Osteoblast (primary cell): ENCODE measurements around the gene REC114. TPM values are rescaled to one million over a fixed set of nuclear protein-coding genes. Genes with fewer than 3 reads are reported as not detected.
"Not testable (repeated sequence)": the region's sequence is repeated elsewhere in the genome, so short reads cannot be mapped to it uniquely, and the experiment has no call there.

Source experiments
- DNase-seq: peaks from one replicate; pipeline ENCODE4 v3.0.0; 2011; ENCODE audit warnings: low spot score, mixed read lengths; ENCODE audit not compliant: insufficient read length; ENCODE audit errors: missing footprints
- H2AFZ ChIP-seq: 2 replicates; pipeline ENCODE4 v1.6.0; 2011; ENCODE audit warnings: mild to moderate bottlenecking, low read length
- H3K27ac ChIP-seq: 2 replicates; pipeline ENCODE4 v1.5.1; 2011; ENCODE audit warnings: mild to moderate bottlenecking, low read depth, low read length, moderate library complexity
- H3K27me3 ChIP-seq: 2 replicates; pipeline ENCODE4 v1.6.0; 2012; ENCODE audit warnings: mild to moderate bottlenecking, control low read depth, inconsistent platforms, low read length, moderate library complexity; ENCODE audit not compliant: insufficient read depth
- H3K36me3 ChIP-seq: 2 replicates; pipeline ENCODE4 v1.5.1; 2011; ENCODE audit warnings: mild to moderate bottlenecking, low read length, control low read depth, moderate library complexity; ENCODE audit not compliant: insufficient read depth
- H3K4me1 ChIP-seq: 2 replicates; pipeline ENCODE4 v1.5.1; 2011; ENCODE audit warnings: mild to moderate bottlenecking, low read length, control low read depth, moderate library complexity; ENCODE audit not compliant: insufficient read depth
- H3K4me2 ChIP-seq: 2 replicates; pipeline ENCODE4 v1.6.0; 2011; ENCODE audit warnings: mild to moderate bottlenecking, low read length; ENCODE audit not compliant: insufficient read depth
- H3K4me3 ChIP-seq: fragments of 200-600 bp; sonication (generic); 3 replicates; pipeline ENCODE4 v1.5.1; 2012; ENCODE audit warnings: mild to moderate bottlenecking, low read length, inconsistent platforms; ENCODE audit not compliant: insufficient read depth
- H3K79me2 ChIP-seq: 2 replicates; pipeline ENCODE4 v1.6.0; 2012; ENCODE audit warnings: mild to moderate bottlenecking, low read length, control low read depth, inconsistent platforms; ENCODE audit not compliant: insufficient read depth
- H3K9me3 ChIP-seq: 2 replicates; pipeline ENCODE4 v1.5.1; 2011; ENCODE audit warnings: low read depth, low read length, control low read depth
- H4K20me1 ChIP-seq: 2 replicates; pipeline ENCODE4 v1.6.0; 2012; ENCODE audit warnings: mild to moderate bottlenecking, low read length, control low read depth; ENCODE audit not compliant: insufficient read depth
- CTCF ChIP-seq: IDR thresholded peaks from 2 replicates; pipeline ENCODE4 v1.5.1; 2011; ENCODE audit warnings: mild to moderate bottlenecking, low read depth, low read length, moderate library complexity; ENCODE audit errors: extremely low read depth
- total RNA-seq: library from RNA; depleted of rRNA; stranded (reverse); fragments of >200 nt; gene quantifications from 2 replicates; pipeline ENCODE4 v1.2.3, GENCODE V29; 2012

Gene REC114
- total RNA-seq, 1 donor = not detected

- DNase-seq = no peak
- no peaks in the 10 kb centered on the region for H3K36me3 ChIP-seq
- no peaks in the 10 kb centered on the region for H3K79me2 ChIP-seq
- no peaks in the 10 kb centered on the region for H3K27me3 ChIP-seq
- H2AFZ ChIP-seq = no peak overlapping the region
- H4K20me1 ChIP-seq = no peaks in the 10 kb centered on the region
- no peaks in the 10 kb centered on the region for H3K4me1 ChIP-seq
- no peak overlapping the region for H3K27ac ChIP-seq
- TF ChIP-seq CTCF = no peak
- H3K4me2 ChIP-seq = no peak overlapping the region
- no peaks in the 10 kb centered on the region for H3K9me3 ChIP-seq
- no peak overlapping the region for H3K4me3 ChIP-seq
These were observed 97.2 kb downstream of the REC114 start for GRCh38 chr15:73540161-73540560.

GRCh38 chr15:73541479-73541878, 98.5 kb downstream of the REC114 start:
- no peak overlapping the region for H3K27ac ChIP-seq
- no peaks in the 10 kb centered on the region for H3K9me3 ChIP-seq
- H4K20me1 ChIP-seq = no peaks in the 10 kb centered on the region
- H3K27me3 ChIP-seq = no peaks in the 10 kb centered on the region
- TF ChIP-seq CTCF = no peak
- H3K4me1 ChIP-seq = no peaks in the 10 kb centered on the region
- H3K4me2 ChIP-seq = no peak overlapping the region
- H3K4me3 ChIP-seq = no peak overlapping the region
- H2AFZ ChIP-seq = no peak overlapping the region
- H3K36me3 ChIP-seq = no peaks in the 10 kb centered on the region
- no peak for DNase-seq
- no peaks in the 10 kb centered on the region for H3K79me2 ChIP-seq

GRCh38 chr15:73548925-73549324, 106.0 kb downstream of the REC114 start:
- H3K9me3 ChIP-seq, H3K4me2 ChIP-seq, DNase-seq, H2AFZ ChIP-seq, H3K27ac ChIP-seq, H3K27me3 ChIP-seq, H3K79me2 ChIP-seq, H3K4me3 ChIP-seq, H4K20me1 ChIP-seq, H3K36me3 ChIP-seq, H3K4me1 ChIP-seq: not testable (repeated sequence)

- H3K4me3 ChIP-seq = no peak overlapping the region
- H3K4me2 ChIP-seq = no peak overlapping the region
- no peaks in the 10 kb centered on the region for H3K4me1 ChIP-seq
- no peaks in the 10 kb centered on the region for H3K27me3 ChIP-seq
- H3K27ac ChIP-seq = no peak overlapping the region
- no peaks in the 10 kb centered on the region for H3K79me2 ChIP-seq
- peaks cover 5% of the 10 kb centered on the region for H3K36me3 ChIP-seq
- H3K9me3 ChIP-seq = no peaks in the 10 kb centered on the region
- no peaks in the 10 kb centered on the region for H4K20me1 ChIP-seq
- no peak for DNase-seq
- no peak for TF ChIP-seq CTCF
- no peak overlapping the region for H2AFZ ChIP-seq
These were observed 107.2 kb downstream of the REC114 start for GRCh38 chr15:73550190-73550589.
